Measurements from ENCODE around the gene TMEM203. TPM values are rescaled to one million over a fixed set of nuclear protein-coding genes. Genes with fewer than 3 reads are reported as not detected.
A peak's percentile ranks its signal among the peaks of the same experiment; 100 is the strongest.

The TMEM203 gene
- total RNA-seq, 1 experiment from 2014 or later = 57.6 TPM

DNA sequence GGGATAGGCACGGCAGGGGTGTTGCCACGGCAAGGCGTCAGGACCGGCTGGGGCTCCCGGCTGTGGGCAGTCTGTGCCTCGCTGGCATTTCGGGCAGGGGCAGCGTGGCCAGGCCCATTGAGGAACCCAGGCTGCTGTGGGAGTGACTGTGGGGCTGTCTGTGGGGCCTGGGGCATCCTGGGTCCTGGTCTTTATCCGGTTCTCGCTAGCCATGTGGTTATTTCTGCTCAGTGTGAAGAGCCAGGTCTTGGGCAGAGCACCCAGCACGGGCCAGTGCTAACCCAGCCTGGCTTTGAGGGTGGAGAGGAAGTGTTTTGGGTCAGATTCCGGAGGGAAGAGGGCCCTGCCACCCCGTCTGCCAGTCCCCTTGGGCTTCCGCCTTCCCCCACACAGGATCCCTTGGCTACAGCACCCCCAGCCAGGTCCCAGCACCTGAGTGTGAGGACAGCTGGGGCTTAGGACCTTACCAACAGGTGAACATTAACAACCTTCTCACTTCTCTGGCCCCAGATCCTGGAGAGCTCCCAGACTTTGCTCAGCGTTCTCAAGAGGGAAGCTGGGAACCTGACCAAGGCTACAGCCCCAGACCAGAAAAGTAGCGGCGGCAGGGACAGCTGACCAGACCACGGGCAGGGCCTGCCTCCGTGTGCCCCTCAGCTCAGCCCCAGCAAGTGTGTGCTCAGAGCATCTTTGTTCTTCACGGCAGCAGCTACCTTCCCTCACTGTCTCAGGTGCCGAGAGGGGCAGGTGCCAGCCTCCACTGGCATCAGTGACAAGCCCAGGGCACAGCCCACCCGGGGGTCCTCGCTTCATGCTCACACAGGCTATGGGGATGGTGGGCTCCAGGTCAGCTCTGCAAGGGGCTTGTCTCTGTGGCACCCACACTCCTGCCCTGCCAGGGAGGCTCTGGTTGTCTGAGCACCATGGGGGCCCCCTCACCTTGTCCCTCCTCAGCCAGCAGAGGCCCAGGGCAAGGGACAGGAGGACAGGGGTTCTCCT, 15.9 kb downstream of the TMEM203 start:
- no peak for DNase-seq (ENCODE audit: low read depth)
- in situ Hi-C loops (cut with HindIII; ENCODE audit: low pct_unique_long_range_greater_than_20kb, low sequenced_read_pairs) = no loop called here

DNA sequence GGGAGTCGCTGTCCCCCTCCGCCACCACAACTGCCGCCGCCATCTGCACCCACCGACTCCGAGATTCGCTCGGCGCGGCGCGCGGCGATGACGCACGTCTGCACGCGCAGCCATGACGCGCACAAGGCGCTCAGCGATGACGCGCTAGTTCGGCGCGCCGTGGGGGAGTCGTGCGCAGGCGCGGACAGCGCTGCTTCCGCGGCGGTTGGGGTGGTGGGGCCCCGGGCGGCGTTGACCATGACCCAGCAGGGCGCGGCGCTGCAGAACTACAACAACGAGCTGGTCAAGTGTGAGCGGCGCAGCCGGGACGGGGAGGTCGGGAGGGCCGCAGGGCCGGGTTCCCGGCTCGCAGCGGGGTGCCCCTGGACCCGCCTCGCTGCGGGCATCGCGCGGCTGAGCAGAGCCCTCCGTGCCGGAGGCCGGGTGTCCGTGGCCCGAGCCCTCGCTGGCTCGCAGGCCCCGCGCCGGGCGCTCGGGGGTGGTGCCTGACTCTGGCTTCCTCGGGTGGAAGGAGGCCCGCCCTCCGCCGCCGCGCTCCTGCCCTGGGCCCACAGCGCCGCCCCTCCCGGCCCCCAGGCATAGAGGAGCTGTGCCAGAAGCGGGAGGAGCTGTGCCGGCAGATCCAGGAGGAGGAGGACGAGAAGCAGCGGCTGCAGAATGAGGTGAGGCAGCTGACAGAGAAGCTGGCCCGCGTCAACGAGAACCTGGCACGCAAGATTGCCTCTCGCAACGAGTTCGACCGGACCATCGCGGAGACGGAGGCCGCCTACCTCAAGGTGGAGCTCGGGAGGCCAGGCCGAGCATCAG, 16.8 kb downstream of the TMEM203 start, which contains the start of the genes ANAPC2 and SSNA1:
Gene ANAPC2, minus strand, starts transcription at position 71 of the 807 bp plus-strand sequence. Its CDS starts 28 bp downstream, at position 43.
Gene SSNA1, plus strand, starts transcription at position 187 of the 807 bp plus-strand sequence. Its CDS starts 51 bp downstream, at position 238.
- in situ Hi-C loops (cut with HindIII; ENCODE audit: low pct_unique_long_range_greater_than_20kb, low sequenced_read_pairs) = no loop called here
- peak; percentile 94 for DNase-seq (ENCODE audit: low read depth)

DNA sequence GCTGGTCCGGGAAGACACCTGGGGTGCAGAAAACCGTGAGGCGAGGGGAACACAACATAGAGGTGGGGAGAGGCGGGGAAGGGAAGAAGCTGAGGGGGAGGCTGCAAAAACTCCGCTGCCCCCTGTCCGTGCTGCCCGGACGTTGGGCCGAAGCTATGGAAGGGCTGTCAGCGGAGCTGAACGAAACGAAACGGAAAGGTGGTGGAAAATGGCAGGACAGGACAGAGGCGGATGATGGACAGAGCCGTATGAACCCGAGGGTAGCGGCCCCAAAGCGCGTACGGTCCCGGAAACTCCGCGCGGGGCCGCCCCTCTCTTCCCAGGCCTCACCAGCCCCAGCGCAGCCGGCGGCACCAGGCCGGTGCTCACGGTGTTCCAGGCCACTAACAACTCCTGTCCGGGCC, 17.4 kb downstream of the TMEM203 start:
- DNase-seq (ENCODE audit: low read depth) = no peak
- in situ Hi-C loops (cut with HindIII; ENCODE audit: low pct_unique_long_range_greater_than_20kb, low sequenced_read_pairs) = no loop called here

DNA sequence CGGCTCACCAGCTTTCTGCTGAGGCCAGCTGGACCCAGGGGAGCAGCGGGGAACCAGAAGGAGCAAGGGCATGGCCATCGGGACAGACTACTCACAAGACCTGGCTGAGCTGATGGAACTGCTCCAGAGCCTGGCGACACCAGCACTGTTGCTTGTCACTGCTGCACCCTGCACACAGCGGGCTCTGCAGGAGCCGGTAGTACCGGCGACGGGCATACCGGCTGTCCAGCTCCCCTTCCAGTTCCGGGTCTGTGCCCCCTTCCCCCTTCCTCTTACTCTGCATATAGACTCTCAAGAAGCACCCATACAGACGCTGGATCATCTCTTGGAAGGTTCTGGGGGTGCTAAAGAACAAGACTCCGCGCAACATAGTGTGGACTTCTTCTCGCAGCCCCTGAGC, 18.1 kb downstream of the TMEM203 start:
- in situ Hi-C loops (cut with HindIII; ENCODE audit: low pct_unique_long_range_greater_than_20kb, low sequenced_read_pairs) = no loop called here
- no peak for DNase-seq (ENCODE audit: low read depth)

GRCh38 chr9:137186385-137186784, 19.1 kb downstream of the TMEM203 start:
- DNase-seq (ENCODE audit: low read depth) = no peak
- in situ Hi-C loops (cut with HindIII; ENCODE audit: low pct_unique_long_range_greater_than_20kb, low sequenced_read_pairs) = no loop called here

DNA sequence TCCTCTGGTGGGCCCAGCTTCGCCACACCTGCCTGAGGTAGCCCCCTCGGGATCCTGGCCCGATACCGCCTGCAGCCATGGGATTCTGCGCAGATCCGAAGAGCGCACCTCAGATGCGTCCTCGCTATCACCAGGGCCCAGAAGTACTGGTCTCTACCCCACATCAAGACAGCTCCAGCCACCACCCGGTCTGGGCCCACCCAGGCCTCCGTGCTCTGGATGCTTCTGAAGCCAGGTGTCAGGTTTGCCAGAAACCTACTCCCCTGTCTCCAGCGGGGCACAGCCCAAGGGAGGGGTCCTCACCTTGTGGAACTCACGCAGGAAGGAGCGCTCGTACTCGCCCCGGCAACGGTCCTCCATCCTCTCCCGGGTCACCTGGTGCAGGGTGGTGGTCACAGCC, 19.5 kb downstream of the TMEM203 start:
- in situ Hi-C loops (cut with HindIII; ENCODE audit: low pct_unique_long_range_greater_than_20kb, low sequenced_read_pairs) = no loop called here
- no peak for DNase-seq (ENCODE audit: low read depth)

GRCh38 chr9:137184881-137185660, 20.4 kb downstream of the TMEM203 start:
- no peak for DNase-seq (ENCODE audit: low read depth)
- in situ Hi-C loops (cut with HindIII; ENCODE audit: low pct_unique_long_range_greater_than_20kb, low sequenced_read_pairs) = no loop called here

DNA sequence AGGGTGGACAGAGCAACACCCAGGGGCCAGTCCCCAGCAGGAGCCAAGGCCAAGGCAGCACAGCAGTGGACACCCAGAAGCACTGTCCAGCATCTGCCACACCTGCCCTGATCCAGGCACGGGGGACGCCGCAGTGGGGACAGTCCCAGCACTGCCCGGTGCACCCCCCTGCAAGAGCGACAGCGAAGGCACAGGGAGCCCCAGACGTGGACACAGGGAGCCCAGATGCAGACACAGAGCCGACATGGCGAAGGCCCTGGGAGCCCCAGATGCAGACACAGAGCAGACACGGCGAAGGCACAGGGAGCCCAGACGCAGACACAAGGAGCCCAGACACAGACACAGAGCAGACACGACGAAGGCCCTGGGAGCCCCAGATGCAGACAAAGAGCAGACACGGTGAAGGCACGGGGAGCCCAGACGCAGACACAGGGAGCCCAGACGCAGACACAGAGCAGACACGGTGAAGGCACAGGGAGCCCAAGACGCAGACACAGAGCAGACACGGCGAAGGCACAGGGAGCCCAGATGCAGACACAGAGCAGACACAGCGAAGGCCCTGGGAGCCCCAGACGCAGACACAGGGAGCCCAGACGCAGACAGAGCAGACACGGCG, 21.4 kb downstream of the TMEM203 start:
- in situ Hi-C loops (cut with HindIII; ENCODE audit: low pct_unique_long_range_greater_than_20kb, low sequenced_read_pairs) = no loop called here
- DNase-seq (ENCODE audit: low read depth) = no peak

DNA sequence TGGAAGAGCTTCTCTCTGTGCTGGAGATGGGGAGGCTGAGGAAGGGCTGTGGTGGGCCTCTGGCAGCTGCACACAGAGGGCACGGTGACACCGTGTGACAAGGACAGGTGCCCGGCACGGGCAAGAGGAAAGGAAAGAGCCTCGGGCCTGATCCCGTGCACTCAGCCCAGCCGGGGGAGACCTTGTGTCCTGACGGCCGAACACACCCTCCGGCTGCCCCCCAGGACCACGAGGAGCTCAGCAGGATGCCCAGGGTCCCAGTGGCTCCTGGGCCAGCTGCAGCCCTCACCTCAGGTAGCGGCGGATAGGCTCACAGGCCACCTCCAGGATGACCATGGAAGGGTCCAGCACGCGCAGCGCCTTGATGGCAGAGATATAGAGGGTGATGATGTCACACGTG, 22.6 kb downstream of the TMEM203 start:
- in situ Hi-C loops (cut with HindIII; ENCODE audit: low pct_unique_long_range_greater_than_20kb, low sequenced_read_pairs) = no loop called here
- no peak for DNase-seq (ENCODE audit: low read depth)

DNA sequence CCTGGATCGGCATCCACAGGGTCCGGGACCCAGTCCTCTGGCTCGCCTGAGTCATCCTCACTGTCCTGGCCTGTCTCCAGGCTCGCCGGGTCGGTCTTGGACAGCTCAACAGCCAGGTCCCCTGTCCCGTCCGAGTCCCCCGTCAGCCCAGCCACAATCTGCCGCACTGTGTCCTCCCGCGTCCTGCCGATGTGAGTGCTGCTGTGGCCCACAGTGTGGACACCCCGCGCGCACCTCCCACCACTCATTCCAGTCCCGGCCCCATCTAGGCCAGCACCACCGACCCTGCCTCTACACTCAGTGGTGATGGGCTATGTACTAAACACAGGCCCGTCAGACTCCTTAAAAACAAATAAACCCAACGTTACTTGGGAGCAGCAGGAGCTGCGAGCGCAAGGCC, 23.8 kb downstream of the TMEM203 start:
- in situ Hi-C loops (cut with HindIII; ENCODE audit: low pct_unique_long_range_greater_than_20kb, low sequenced_read_pairs) = no loop called here
- no peak for DNase-seq (ENCODE audit: low read depth)

DNA sequence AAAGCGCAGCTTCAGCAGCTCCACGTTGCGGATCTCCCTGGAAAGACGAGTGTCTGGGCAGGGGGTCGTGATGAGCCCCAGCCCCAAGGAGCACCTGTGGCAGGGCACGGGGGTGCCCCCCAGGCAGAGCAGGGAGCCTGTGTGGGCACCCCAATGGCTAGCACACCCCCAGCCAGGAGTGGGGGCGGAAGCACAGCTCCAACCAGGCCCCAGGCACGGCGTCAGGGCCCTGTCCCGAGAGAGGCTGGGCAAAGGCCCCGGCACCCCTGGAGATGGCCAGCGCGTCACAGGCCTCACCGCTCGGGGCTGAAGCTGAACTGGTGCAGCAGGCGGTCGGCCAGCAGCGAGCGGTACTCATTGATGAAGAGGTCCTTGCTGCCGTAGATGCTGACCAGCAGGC, 25.0 kb downstream of the TMEM203 start:
- DNase-seq (ENCODE audit: low read depth) = no peak
- in situ Hi-C loops (cut with HindIII; ENCODE audit: low pct_unique_long_range_greater_than_20kb, low sequenced_read_pairs) = no loop called here

GRCh38 chr9:137179761-137180160, 25.7 kb downstream of the TMEM203 start:
- no peak for DNase-seq (ENCODE audit: low read depth)
- in situ Hi-C loops (cut with HindIII; ENCODE audit: low pct_unique_long_range_greater_than_20kb, low sequenced_read_pairs) = no loop called here

DNA sequence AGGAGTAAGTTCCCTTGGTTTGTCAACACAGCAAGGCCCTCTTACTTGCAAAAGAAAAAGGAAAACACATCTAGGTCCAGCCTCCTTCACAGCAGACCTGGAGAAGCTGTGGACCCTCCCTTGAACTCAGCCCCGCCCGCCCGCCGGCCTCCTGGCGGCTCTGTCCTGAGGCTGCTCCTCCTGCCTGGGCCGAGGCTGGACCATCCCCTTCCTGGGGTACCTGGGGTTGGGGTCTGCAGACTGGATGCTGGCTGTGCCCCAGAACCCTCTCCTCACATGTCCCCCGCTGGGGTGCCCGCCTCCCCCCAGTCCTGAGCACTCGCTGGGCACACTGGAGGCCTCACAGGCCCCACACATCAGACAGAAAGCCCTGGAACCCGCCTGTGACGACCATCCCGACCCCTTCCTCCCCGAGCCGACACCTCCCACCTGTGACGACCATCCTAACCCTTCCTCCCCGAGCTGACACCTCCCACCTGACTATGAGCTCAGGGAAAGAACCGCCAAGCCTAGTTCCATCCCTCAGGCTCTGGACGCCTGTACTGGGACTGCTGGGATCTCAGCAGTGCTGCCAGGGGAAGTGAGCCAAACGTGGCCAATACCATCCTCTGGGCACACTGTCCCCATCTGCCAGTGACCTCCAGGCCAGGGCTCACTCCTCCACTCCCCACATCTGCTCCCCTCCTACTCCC, 26.4 kb downstream of the TMEM203 start:
- in situ Hi-C loops (cut with HindIII; ENCODE audit: low pct_unique_long_range_greater_than_20kb, low sequenced_read_pairs) = no loop called here
- no peak for DNase-seq (ENCODE audit: low read depth)

DNA sequence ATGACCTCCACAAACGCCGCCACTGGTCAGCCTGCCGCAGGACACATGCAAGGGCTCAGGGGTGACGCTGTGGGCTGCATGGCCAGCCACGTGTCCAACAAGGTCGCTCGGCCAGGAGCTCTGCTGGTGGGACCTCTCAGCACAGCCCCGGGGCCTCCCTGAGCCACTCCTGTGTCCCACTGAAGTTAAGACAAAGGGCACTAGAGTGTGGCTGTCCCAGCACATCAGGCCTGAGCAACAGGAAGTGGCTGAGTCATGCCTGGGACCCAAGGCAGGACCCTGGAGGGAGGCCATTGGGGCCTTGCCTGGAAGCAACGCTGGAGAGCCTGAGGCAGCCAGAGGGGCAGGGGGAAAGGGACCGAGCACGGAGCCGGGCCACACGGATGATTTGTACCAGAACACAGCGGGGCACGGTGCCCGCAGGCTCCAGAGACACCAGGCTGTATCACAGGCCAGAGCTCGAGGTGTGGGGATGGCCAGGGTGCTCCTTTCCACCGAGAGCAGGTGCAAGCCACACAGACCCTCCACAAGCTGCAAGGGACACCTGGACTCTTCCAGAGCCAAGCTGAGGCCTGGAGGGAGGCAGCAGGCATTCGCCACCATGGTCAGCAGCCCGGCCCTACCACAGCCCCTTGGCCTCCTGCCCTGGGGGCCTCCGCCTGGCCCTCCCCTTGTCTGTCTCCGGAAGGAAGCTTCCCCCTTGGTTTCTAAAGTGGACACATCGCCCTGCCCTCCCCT, 27.1 kb downstream of the TMEM203 start:
- in situ Hi-C loops (cut with HindIII; ENCODE audit: low pct_unique_long_range_greater_than_20kb, low sequenced_read_pairs) = no loop called here
- DNase-seq (ENCODE audit: low read depth) = no peak

DNA sequence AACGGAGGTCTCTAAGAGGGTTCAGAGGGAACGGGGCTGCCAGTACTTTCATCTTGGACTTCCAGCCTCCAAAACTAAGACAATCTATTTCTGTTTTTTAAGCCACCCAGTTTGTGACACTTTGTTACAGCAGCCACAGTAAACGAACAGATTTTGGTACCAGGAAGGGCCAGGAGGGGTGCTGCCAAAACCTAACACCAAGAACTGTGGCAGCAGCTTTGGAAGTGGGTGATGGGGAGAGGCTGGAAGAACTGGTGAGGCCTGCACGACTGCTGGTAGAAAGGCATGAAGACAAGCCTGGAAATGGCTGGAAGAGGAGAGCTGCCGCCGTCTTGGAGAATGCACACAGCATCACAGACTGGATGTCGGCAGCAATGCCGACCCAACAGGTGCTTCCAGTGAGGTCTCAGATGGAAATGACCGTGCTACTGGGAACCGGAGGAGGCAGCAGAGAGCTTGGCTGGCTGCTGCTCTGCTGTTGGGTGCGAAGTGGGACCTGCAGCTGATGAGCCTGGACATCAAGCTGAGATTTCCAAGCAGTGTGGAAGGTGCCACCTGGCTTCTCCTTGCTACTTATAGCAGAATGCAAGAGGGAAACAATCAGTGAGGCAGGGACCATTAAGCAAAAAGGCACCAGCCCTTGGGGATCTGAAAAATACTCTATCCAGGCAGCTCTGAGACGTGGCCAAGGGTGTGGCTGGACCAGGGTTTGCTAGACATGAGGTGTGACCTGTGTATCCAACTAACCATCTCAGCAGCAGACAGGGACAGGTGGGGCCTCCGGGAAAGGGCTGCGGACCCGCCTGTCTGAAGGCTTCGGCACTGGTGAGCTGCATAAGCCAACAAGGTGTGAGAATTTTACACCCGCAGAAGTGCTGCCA, 28.9 kb downstream of the TMEM203 start:
- in situ Hi-C loops (cut with HindIII; ENCODE audit: low pct_unique_long_range_greater_than_20kb, low sequenced_read_pairs) = no loop called here
- peak; percentile 28 for DNase-seq (ENCODE audit: low read depth)
